Calu3 (cell line): ENCODE results near the gene UBA5. TPM values are rescaled to one million over a fixed set of nuclear protein-coding genes. Genes with fewer than 3 reads are reported as not detected.

Experiments used
- BruUV-seq: library from RNA; stranded (reverse); fragments of 400-500 nt; replicated peaks from 2 replicates; lab custom pipeline; 2021; lab: Mats Ljungman, UMichigan
- CTCF ChIA-PET: fragments of 300-600 bp; sonication (Branson Sonifier 250); formaldehyde crosslinking; loops from one replicate; lab custom pipeline; 2022; ENCODE audit warnings: antibody characterized with exemption; lab: Charles Lee
- DNase-seq: peaks from one replicate; pipeline ENCODE4 v3.0.0; 2022
- H3K27ac Mint-ChIP-seq: one replicate; pipeline ENCODE4 v1.8.0; 2022; ENCODE audit warnings: mixed read lengths; ENCODE audit not compliant: unreplicated experiment
- H3K27me3 Mint-ChIP-seq: one replicate; pipeline ENCODE4 v1.8.0; 2022; ENCODE audit warnings: mixed read lengths; ENCODE audit not compliant: unreplicated experiment
- H3K36me3 Mint-ChIP-seq: one replicate; pipeline ENCODE4 v1.8.0; 2022; ENCODE audit warnings: mild to moderate bottlenecking, moderate library complexity, mixed read lengths; ENCODE audit not compliant: insufficient read depth, unreplicated experiment
- H3K4me1 Mint-ChIP-seq: one replicate; pipeline ENCODE4 v1.8.0; 2022; ENCODE audit warnings: mild to moderate bottlenecking, low read depth, mixed read lengths; ENCODE audit not compliant: unreplicated experiment
- H3K4me3 Mint-ChIP-seq: one replicate; pipeline ENCODE4 v1.8.0; 2022; ENCODE audit warnings: mild to moderate bottlenecking, low read depth, moderate library complexity, mixed read lengths; ENCODE audit not compliant: unreplicated experiment
- H3K9me3 Mint-ChIP-seq: one replicate; pipeline ENCODE4 v1.8.0; 2022; ENCODE audit warnings: low read depth, mixed read lengths; ENCODE audit not compliant: unreplicated experiment
- CTCF ChIP-seq: fragments of 200-600 bp; IDR thresholded peaks from one replicate; pipeline ENCODE4 v1.8.0; 2022; ENCODE audit warnings: antibody characterized with exemption; ENCODE audit not compliant: unreplicated experiment
- intact Hi-C: fragments of 100-400 bp; cut with micrococcal nuclease; formaldehyde crosslinking; loops from one replicate; pipeline ENCODE4 v1.10.0; 2022; ENCODE audit not compliant: unreplicated experiment
- total RNA-seq: library from RNA; stranded (reverse); gene quantifications from 2 replicates; pipeline ENCODE4 v1.2.3, GENCODE V29; 2022

The UBA5 gene
- total RNA-seq, 1 experiment from 2014 or later, result 65.5 TPM

GRCh38 chr3:132709761-132710160 lies 49.6 kb downstream of the UBA5 start:
- H3K9me3 Mint-ChIP-seq, result no peaks in the 10 kb centered on the region
- BruUV-seq, result no TSS peak
- no peak for DNase-seq
- intact Hi-C loops, result no loop called here
- no peaks in the 10 kb centered on the region for H3K4me1 Mint-ChIP-seq
- no peaks in the 10 kb centered on the region for H3K27me3 Mint-ChIP-seq
- CTCF ChIA-PET, result interaction anchor here (0.7 kb wide), 1 partner anchor 21 kb away, joined by 4 read pairs; no protein-coding TSS in a partner anchor
- no peak overlapping the region for H3K27ac Mint-ChIP-seq
- peaks cover 20% of the 10 kb centered on the region for H3K36me3 Mint-ChIP-seq
- no peak for TF ChIP-seq CTCF
- no peak overlapping the region for H3K4me3 Mint-ChIP-seq

GRCh38 chr3:132710311-132710710 lies 50.2 kb downstream of the UBA5 start:
- DNase-seq, result no peak
- Mint-ChIP-seq H3K4me3 (no peak overlapping the region), H3K4me1 (no peaks in the 10 kb centered on the region), H3K27me3 (no peaks in the 10 kb centered on the region), H3K36me3 (peaks cover 20% of the 10 kb centered on the region), H3K9me3 (no peaks in the 10 kb centered on the region), H3K27ac (no peak overlapping the region)
- CTCF ChIA-PET, result no interaction called here
- intact Hi-C loops, result no loop called here
- no peak for TF ChIP-seq CTCF
- BruUV-seq, result no TSS peak

DNA sequence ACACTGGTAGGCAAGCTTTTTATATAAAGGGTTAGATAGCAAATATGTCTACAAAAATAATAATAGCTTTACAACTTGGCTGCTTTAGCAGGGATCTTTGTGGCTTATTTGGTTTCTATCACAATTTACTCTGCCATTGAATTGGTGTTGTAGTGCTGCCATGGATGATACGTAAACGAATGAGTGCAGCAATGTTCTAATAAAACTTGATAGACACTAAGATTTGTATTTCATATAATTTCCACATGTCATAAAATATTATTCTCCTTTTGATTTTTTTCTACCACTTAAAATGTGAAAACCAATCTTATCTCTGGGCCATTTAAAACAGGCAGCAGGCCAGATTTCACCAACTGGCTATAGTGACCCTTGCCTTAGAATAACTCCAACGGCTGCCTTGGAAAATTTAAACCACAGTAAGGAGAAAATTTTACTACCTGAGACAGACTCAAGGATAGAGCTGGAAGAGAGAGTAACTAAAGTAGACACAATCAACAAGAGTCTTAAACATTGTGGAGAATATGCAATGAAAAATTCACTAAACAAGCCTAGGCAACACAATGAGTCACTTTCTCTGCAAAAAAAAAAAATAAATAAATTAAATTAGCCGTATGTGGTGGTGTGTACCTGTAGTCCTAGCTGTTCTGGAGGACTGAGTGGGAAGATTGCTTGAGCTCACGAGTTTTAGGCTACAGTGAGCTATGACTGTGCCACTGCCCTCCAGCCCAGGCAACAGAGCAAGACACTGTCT lies 54.0 kb downstream of the UBA5 start:
- intact Hi-C loops, result no loop called here
- no TSS peak for BruUV-seq
- DNase-seq, result no peak
- no peak for TF ChIP-seq CTCF
- Mint-ChIP-seq H3K36me3 (peaks cover 17% of the 10 kb centered on the region), H3K9me3 (no peaks in the 10 kb centered on the region), H3K27me3 (no peaks in the 10 kb centered on the region), H3K4me3 (no peak overlapping the region), H3K4me1 (no peaks in the 10 kb centered on the region), H3K27ac (no peak overlapping the region)
- CTCF ChIA-PET, result interaction anchor here (0.5 kb wide), 1 partner anchor 51 kb away, joined by 3 read pairs; no protein-coding TSS in a partner anchor

- Mint-ChIP-seq H3K4me1 (peaks cover 16% of the 10 kb centered on the region), H3K9me3 (no peaks in the 10 kb centered on the region), H3K36me3 (peaks cover 15% of the 10 kb centered on the region), H3K27me3 (no peaks in the 10 kb centered on the region), H3K4me3 (no peak overlapping the region), H3K27ac (no peak overlapping the region)
- no peak for DNase-seq
- BruUV-seq, result no TSS peak
- CTCF ChIA-PET, result no interaction called here
- intact Hi-C loops, result no loop called here
- TF ChIP-seq CTCF, result no peak
Measured at GRCh38 chr3:132716372-132716771, 56.2 kb downstream of the UBA5 start.
